ENCODE data around the gene C1QTNF1.
"Not testable (repeated sequence)": the region's sequence is repeated elsewhere in the genome, so short reads cannot be mapped to it uniquely, and the experiment has no call there.

Gene C1QTNF1

GRCh38 chr17:79054200-79054960, 30.4 kb downstream of the C1QTNF1 start:
- DNase-seq (ENCODE audit: low spot score), result no peak

- DNase-seq (ENCODE audit: low spot score), result no peak
Observed at GRCh38 chr17:79055197-79055596, 31.2 kb downstream of the C1QTNF1 start.

- no peak for DNase-seq (ENCODE audit: low spot score)
Observed at GRCh38 chr17:79057737-79058385, 33.9 kb downstream of the C1QTNF1 start.

GRCh38 chr17:79062691-79063090, 38.7 kb downstream of the C1QTNF1 start:
- DNase-seq (ENCODE audit: low spot score), result no peak

- DNase-seq (ENCODE audit: low spot score), result no peak
Observed at GRCh38 chr17:79064026-79064425, 40.1 kb downstream of the C1QTNF1 start.

GRCh38 chr17:79065105-79065670, 41.2 kb downstream of the C1QTNF1 start:
- DNase-seq (ENCODE audit: low spot score), result peak; percentile 53

- no peak for DNase-seq (ENCODE audit: low spot score)
Observed at GRCh38 chr17:79066963-79067362, 43.0 kb downstream of the C1QTNF1 start.

GRCh38 chr17:79070266-79070880, 46.4 kb downstream of the C1QTNF1 start:
- DNase-seq (ENCODE audit: low spot score), result no peak

- no peak for DNase-seq (ENCODE audit: low spot score)
Observed at GRCh38 chr17:79071161-79071740, 47.3 kb downstream of the C1QTNF1 start.

GRCh38 chr17:79072544-79072943, 48.6 kb downstream of the C1QTNF1 start:
- DNase-seq (ENCODE audit: low spot score), result no peak

- no peak for DNase-seq (ENCODE audit: low spot score)
Observed at GRCh38 chr17:79073016-79073705, 49.2 kb downstream of the C1QTNF1 start.

GRCh38 chr17:79073706-79074088, 49.7 kb downstream of the C1QTNF1 start:
- no peak for DNase-seq (ENCODE audit: low spot score)

GRCh38 chr17:79074121-79074648, 50.2 kb downstream of the C1QTNF1 start:
- not testable (repeated sequence) for DNase-seq (ENCODE audit: low spot score)

- DNase-seq (ENCODE audit: low spot score), result peak; percentile 86
Observed at GRCh38 chr17:79074649-79075445, 50.9 kb downstream of the C1QTNF1 start, which contains the start of gene ENGASE. ENGASE (plus strand) TSS chr17:79074824; CDS start chr17:79074945, 121 bp downstream.

- no peak for DNase-seq (ENCODE audit: low spot score)
Observed at GRCh38 chr17:79075446-79075750, 51.4 kb downstream of the C1QTNF1 start.

GRCh38 chr17:79075861-79076406, 52.0 kb downstream of the C1QTNF1 start:
- DNase-seq (ENCODE audit: low spot score), result no peak

- no peak for DNase-seq (ENCODE audit: low spot score)
Observed at GRCh38 chr17:79077587-79077986, 53.6 kb downstream of the C1QTNF1 start.

GRCh38 chr17:79078476-79079190, 54.7 kb downstream of the C1QTNF1 start:
- DNase-seq (ENCODE audit: low spot score), result no peak

GRCh38 chr17:79079421-79080200, 55.6 kb downstream of the C1QTNF1 start:
- no peak for DNase-seq (ENCODE audit: low spot score)
